ENCODE data around the gene PPHLN1.

Gene PPHLN1

GRCh38 chr12:42428850-42429249, 102.9 kb downstream of the PPHLN1 start:
- H3K4me3 ChIP-seq (ENCODE audit: low read depth, low read length): no peak overlapping the region

GRCh38 chr12:42432517-42433140, 106.7 kb downstream of the PPHLN1 start:
- H3K4me3 ChIP-seq (ENCODE audit: low read depth, low read length): no peak overlapping the region

GRCh38 chr12:42440608-42441007, 114.6 kb downstream of the PPHLN1 start:
- H3K4me3 ChIP-seq (ENCODE audit: low read depth, low read length): no peak overlapping the region

- H3K4me3 ChIP-seq (ENCODE audit: low read depth, low read length): no peak overlapping the region
Observed at GRCh38 chr12:42442311-42442759, 116.4 kb downstream of the PPHLN1 start.

GRCh38 chr12:42442888-42443287, 116.9 kb downstream of the PPHLN1 start:
- H3K4me3 ChIP-seq (ENCODE audit: low read depth, low read length): no peak overlapping the region

GRCh38 chr12:42444192-42444943, 118.4 kb downstream of the PPHLN1 start:
- H3K4me3 ChIP-seq (ENCODE audit: low read depth, low read length): no peak overlapping the region

- H3K4me3 ChIP-seq (ENCODE audit: low read depth, low read length): no peak overlapping the region
Observed at GRCh38 chr12:42445891-42446290, 119.9 kb downstream of the PPHLN1 start.

GRCh38 chr12:42446761-42447160, 120.8 kb downstream of the PPHLN1 start:
- no peak overlapping the region for H3K4me3 ChIP-seq (ENCODE audit: low read depth, low read length)

- H3K4me3 ChIP-seq (ENCODE audit: low read depth, low read length): no peak overlapping the region
Observed at GRCh38 chr12:42447371-42447786, 121.4 kb downstream of the PPHLN1 start.

- no peak overlapping the region for H3K4me3 ChIP-seq (ENCODE audit: low read depth, low read length)
Observed at GRCh38 chr12:42448841-42449240, 122.9 kb downstream of the PPHLN1 start.

GRCh38 chr12:42450248-42450647, 124.3 kb downstream of the PPHLN1 start:
- H3K4me3 ChIP-seq (ENCODE audit: low read depth, low read length): no peak overlapping the region

- no peak overlapping the region for H3K4me3 ChIP-seq (ENCODE audit: low read depth, low read length)
Observed at GRCh38 chr12:42458575-42458974, 132.6 kb downstream of the PPHLN1 start.

- no peak overlapping the region for H3K4me3 ChIP-seq (ENCODE audit: low read depth, low read length)
Observed at GRCh38 chr12:42459336-42459847, 133.4 kb downstream of the PPHLN1 start.

GRCh38 chr12:42462486-42462885, 136.5 kb downstream of the PPHLN1 start:
- H3K4me3 ChIP-seq (ENCODE audit: low read depth, low read length): no peak overlapping the region

- no peak overlapping the region for H3K4me3 ChIP-seq (ENCODE audit: low read depth, low read length)
Observed at GRCh38 chr12:42463671-42464070, 137.7 kb downstream of the PPHLN1 start.

GRCh38 chr12:42468341-42468821, 142.4 kb downstream of the PPHLN1 start:
- no peak overlapping the region for H3K4me3 ChIP-seq (ENCODE audit: low read depth, low read length)

- no peak overlapping the region for H3K4me3 ChIP-seq (ENCODE audit: low read depth, low read length)
Observed at GRCh38 chr12:42468921-42469320, 143.0 kb downstream of the PPHLN1 start.

- no peak overlapping the region for H3K4me3 ChIP-seq (ENCODE audit: low read depth, low read length)
Observed at GRCh38 chr12:42469355-42470175, 143.6 kb downstream of the PPHLN1 start.

GRCh38 chr12:42472376-42472775, 146.4 kb downstream of the PPHLN1 start:
- no peak overlapping the region for H3K4me3 ChIP-seq (ENCODE audit: low read depth, low read length)

GRCh38 chr12:42473130-42473529, 147.2 kb downstream of the PPHLN1 start:
- H3K4me3 ChIP-seq (ENCODE audit: low read depth, low read length): no peak overlapping the region

GRCh38 chr12:42473561-42473960, 147.6 kb downstream of the PPHLN1 start:
- H3K4me3 ChIP-seq (ENCODE audit: low read depth, low read length): no peak overlapping the region
